Activated naive CD4-positive, alpha-beta T cell (primary cell): ENCODE results near the gene SDF4.
"Not testable (repeated sequence)": the region's sequence is repeated elsewhere in the genome, so short reads cannot be mapped to it uniquely, and the experiment has no call there.

Source experiments
- DNase-seq, 4 experiments: peaks; one replicate each; lab custom pipeline; 2025; lab: John Stamatoyannopoulos, UW

The SDF4 gene

DNA sequence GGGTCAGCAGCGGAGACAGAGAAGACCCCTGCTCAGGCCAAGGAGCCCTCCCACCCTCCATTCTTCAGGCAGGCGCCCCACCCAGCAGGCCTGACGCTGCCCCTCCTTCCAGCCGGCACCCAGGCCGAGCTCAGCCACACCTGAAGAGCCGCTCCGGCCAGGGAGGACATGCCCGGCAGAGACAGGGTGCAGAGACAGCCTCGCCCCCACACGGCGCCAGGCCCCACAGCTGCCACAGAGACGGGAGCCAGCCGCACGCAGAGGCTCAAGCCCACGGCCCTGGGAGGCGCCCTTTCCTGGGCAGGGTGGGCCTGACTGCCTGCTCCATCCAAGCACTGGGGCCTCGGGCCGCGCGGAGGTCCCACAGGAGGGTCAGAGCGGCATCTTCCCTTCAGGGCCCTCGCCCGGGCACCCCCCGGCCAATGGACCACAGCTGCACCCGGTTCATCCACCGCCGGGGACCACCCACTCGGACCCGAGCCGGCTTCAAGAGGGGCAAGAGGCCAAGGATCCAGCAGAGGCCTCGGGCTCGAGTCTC is 52.9 kb downstream of the SDF4 start:
- no peak for DNase-seq

DNA sequence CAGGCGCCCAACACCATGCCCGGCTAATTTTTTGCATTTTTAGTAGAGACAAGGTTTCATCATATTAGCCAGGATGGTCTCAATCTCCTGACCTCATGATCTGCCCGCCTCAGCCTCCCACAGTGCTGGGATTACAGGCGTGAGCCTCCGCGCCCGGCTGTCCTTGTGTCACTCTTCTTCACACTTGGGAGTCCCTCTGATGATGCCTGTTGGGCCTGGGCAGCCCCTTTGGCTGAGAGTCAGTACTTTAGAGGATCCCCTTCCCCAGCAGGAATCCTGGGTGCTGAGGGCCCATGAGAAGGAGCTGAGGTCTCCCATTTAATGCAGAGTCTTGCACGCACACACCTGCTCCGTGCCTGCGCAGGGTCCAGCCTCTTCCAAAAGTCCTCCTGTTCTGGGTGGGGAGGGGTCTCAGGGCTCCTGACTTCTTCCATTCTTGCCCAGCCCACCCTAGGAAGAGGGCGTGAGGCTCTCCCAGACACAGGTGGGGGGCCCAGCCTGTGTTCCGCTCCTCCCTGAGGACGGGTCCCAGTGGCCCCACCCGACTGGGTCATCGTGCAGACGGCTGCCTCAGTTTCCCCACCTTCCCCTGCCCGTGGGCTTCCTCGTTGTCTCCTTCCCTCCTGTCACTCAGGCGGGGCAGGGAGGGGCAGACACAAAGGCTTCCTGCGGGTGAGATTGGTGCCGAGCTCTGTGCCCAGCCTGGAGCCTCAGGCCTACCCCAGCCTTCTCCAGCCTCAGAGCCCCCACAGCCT is 54.2 kb downstream of the SDF4 start:
- no peak for DNase-seq

- no peak for DNase-seq
Measured at GRCh38 chr1:1176931-1177330, 54.9 kb downstream of the SDF4 start.

DNA sequence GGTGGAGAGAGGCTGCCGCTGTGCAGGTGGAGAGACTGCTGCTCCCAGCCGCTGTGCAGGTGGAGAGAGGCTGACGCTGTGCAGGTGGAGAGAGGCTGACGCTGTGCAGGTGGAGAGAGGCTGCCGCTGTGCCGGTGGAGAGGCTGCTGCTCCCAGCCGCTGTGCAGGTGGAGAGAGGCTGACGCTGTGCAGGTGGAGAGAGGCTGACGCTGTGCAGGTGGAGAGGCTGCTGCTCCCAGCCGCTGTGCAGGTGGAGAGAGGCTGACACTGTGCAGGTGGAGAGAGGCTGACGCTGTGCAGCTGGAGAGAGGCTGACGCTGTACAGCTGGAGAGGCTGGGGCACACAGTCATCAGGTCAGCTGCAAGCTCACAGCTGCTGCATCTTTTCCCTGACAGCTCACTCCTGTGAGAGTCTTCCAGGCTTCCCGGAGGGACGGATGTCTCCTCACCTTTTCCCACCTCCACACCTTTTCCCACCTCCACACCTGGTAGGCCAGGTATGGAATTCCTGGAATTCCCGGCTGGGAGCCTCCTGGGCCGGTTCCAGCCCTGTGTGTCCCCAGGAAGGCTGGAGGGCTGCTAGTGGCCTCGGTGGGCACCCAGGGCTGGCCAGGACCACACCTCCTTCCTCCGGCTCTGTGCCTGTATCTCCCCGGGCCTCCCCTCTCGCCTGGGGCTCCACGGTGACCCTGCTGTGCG is 55.6 kb downstream of the SDF4 start:
- DNase-seq, result not testable (repeated sequence)

- DNase-seq, result no peak
Measured at GRCh38 chr1:1175221-1176062, 56.4 kb downstream of the SDF4 start.

GRCh38 chr1:1173793-1174415 is 57.9 kb downstream of the SDF4 start, which contains the start of gene TTLL10:
Gene TTLL10 (plus strand): TSS chr1:1173880. CDS start chr1:1179216, 5,336 bp downstream.
- peak in 1 of 4 experiments; percentile 32 for DNase-seq

DNA sequence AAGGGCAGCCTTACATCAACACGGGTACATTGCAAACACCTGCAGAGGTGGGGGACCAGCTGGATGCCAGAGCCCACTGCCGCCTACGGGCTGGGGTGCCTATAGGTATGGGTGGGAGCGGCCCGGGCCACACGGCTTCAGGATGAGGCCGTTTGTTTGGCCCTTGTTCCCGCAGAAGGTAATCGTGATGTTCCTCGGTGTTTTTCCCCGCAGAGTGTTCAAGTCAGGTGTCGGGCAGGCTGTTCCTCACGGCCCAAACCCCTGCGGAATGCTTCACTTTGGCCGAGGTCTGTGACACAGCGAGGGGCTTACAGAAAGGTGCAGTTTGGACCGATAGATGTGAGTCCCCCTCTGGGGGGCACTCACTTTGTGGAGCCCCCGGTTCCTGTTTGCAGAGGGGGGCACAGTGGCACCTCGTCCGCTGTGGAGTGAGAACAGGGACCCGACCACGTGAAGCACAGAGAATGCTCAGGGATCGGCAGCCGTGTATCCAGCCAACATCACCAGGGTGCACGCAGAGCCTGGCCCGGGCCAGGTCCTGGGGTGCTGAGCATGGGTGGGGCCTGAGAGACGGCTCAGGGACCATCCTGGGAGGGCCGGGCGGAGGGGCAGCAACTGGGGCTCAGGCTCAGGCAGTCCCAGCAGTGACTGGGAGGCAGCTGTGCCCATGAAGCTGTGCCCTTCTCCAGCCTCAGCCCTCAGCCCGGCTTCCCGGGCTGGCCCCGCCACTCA is 58.6 kb downstream of the SDF4 start:
- DNase-seq, result no peak

GRCh38 chr1:1171546-1172340 is 60.1 kb downstream of the SDF4 start:
- no peak for DNase-seq

- DNase-seq, result no peak
Measured at GRCh38 chr1:1171161-1171545, 60.6 kb downstream of the SDF4 start.

- DNase-seq, result no peak
Measured at GRCh38 chr1:1170215-1171091, 61.3 kb downstream of the SDF4 start.

GRCh38 chr1:1169429-1170214 is 62.2 kb downstream of the SDF4 start:
- DNase-seq, result no peak

- no peak for DNase-seq
Measured at GRCh38 chr1:1168451-1169411, 63.1 kb downstream of the SDF4 start.

DNA sequence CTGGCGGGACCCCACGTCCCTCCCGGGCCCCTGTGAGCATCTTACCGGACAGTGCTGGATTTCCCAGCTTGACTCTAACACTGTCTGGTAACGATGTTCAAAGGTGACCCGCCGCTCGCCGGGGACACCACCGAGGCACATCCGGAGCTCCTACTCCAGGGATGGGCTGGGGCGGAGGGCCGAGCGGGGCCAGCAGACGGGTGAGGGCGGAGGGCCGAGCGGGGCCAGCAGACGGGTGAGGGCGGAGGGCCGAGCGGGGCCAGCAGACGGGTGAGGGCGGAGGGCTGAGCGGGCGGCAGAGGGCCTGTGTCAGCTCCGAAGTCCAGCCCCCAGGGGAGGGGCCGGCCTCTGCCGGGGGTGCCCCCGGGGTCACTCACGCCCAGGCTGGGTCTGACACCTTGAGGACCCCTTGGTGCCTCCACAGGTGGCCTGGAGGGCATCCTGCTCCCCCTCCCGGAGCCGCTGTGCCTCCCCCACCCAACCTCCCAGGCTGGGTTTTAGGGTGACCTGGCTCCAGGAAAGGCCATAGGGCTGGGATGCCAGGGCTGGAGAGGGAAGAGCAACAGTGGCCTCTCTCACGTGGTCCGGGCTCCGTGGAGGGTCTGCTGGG is 63.9 kb downstream of the SDF4 start:
- DNase-seq, result no peak

GRCh38 chr1:1167398-1167821 is 64.4 kb downstream of the SDF4 start:
- no peak for DNase-seq
